ENCODE results near the gene MALAT1.

MALAT1 gene

GRCh38 chr11:65528819-65529350, 30.0 kb downstream of the MALAT1 start:
- Mint-ChIP-seq H3K27ac (peak overlapping the region; percentile 62), H3K9me3 (no peaks in the 10 kb centered on the region), H3K27me3 (ENCODE audit: low read depth) (no peaks in the 10 kb centered on the region), H3K4me1 (ENCODE audit: low read depth) (peaks cover 22% of the 10 kb centered on the region), H3K36me3 (ENCODE audit: low read depth) (peaks cover 33% of the 10 kb centered on the region), H3K4me3 (no peak overlapping the region)
- DNase-seq (ENCODE audit: low spot score) = no peak

GRCh38 chr11:65529475-65530156, 30.8 kb downstream of the MALAT1 start:
- Mint-ChIP-seq H3K9me3 (no peaks in the 10 kb centered on the region), H3K4me3 (no peak overlapping the region), H3K27me3 (ENCODE audit: low read depth) (no peaks in the 10 kb centered on the region), H3K27ac (no peak overlapping the region), H3K36me3 (ENCODE audit: low read depth) (peaks cover 36% of the 10 kb centered on the region), H3K4me1 (ENCODE audit: low read depth) (peaks cover 16% of the 10 kb centered on the region)
- DNase-seq (ENCODE audit: low spot score) = no peak

GRCh38 chr11:65530157-65530496, 31.3 kb downstream of the MALAT1 start:
- Mint-ChIP-seq H3K36me3 (ENCODE audit: low read depth) (peaks cover 37% of the 10 kb centered on the region), H3K9me3 (no peaks in the 10 kb centered on the region), H3K4me1 (ENCODE audit: low read depth) (peaks cover 16% of the 10 kb centered on the region), H3K27me3 (ENCODE audit: low read depth) (no peaks in the 10 kb centered on the region), H3K4me3 (no peak overlapping the region), H3K27ac (peak overlapping the region; percentile 49)
- DNase-seq (ENCODE audit: low spot score) = no peak

GRCh38 chr11:65532388-65533064, 33.7 kb downstream of the MALAT1 start:
- Mint-ChIP-seq H3K9me3 (no peaks in the 10 kb centered on the region), H3K27me3 (ENCODE audit: low read depth) (no peaks in the 10 kb centered on the region)

GRCh38 chr11:65535102-65535501, 36.3 kb downstream of the MALAT1 start:
- Mint-ChIP-seq H3K27ac (no peak overlapping the region), H3K36me3 (ENCODE audit: low read depth) (peaks cover 28% of the 10 kb centered on the region)
- no peak for DNase-seq (ENCODE audit: low spot score)

More at GRCh38 chr11:65532388-65533064, 33.7 kb downstream of the MALAT1 start:
- peaks cover 11% of the 10 kb centered on the region for H3K4me1 Mint-ChIP-seq (ENCODE audit: low read depth)
- no peak overlapping the region for H3K27ac Mint-ChIP-seq
- H3K4me3 Mint-ChIP-seq = no peak overlapping the region
- peaks cover 39% of the 10 kb centered on the region for H3K36me3 Mint-ChIP-seq (ENCODE audit: low read depth)
- no peak for DNase-seq (ENCODE audit: low spot score)

GRCh38 chr11:65536412-65537295, 37.8 kb downstream of the MALAT1 start:
- DNase-seq (ENCODE audit: low spot score) = no peak
- no peaks in the 10 kb centered on the region for H3K4me1 Mint-ChIP-seq (ENCODE audit: low read depth)
- no peak overlapping the region for H3K4me3 Mint-ChIP-seq
- H3K9me3 Mint-ChIP-seq = no peaks in the 10 kb centered on the region
- H3K27ac Mint-ChIP-seq = no peak overlapping the region
- H3K27me3 Mint-ChIP-seq (ENCODE audit: low read depth) = no peaks in the 10 kb centered on the region
- peaks cover 17% of the 10 kb centered on the region for H3K36me3 Mint-ChIP-seq (ENCODE audit: low read depth)

More at GRCh38 chr11:65535102-65535501, 36.3 kb downstream of the MALAT1 start:
- H3K27me3 Mint-ChIP-seq (ENCODE audit: low read depth) = no peaks in the 10 kb centered on the region
- no peak overlapping the region for H3K4me3 Mint-ChIP-seq
- no peaks in the 10 kb centered on the region for H3K9me3 Mint-ChIP-seq
- H3K4me1 Mint-ChIP-seq (ENCODE audit: low read depth) = peaks cover 2% of the 10 kb centered on the region

- no peak for DNase-seq (ENCODE audit: low spot score)
- Mint-ChIP-seq H3K4me1 (ENCODE audit: low read depth) (peaks cover 2% of the 10 kb centered on the region), H3K9me3 (no peaks in the 10 kb centered on the region), H3K27me3 (ENCODE audit: low read depth) (no peaks in the 10 kb centered on the region), H3K4me3 (no peak overlapping the region), H3K36me3 (ENCODE audit: low read depth) (peaks cover 15% of the 10 kb centered on the region), H3K27ac (no peak overlapping the region)
Observed at GRCh38 chr11:65537296-65537597, 38.4 kb downstream of the MALAT1 start.

- peaks cover 3% of the 10 kb centered on the region for H3K4me1 Mint-ChIP-seq (ENCODE audit: low read depth)
- H3K4me3 Mint-ChIP-seq = no peak overlapping the region
- H3K27me3 Mint-ChIP-seq (ENCODE audit: low read depth) = no peaks in the 10 kb centered on the region
- no peak overlapping the region for H3K27ac Mint-ChIP-seq
- DNase-seq (ENCODE audit: low spot score) = no peak
- H3K9me3 Mint-ChIP-seq = no peaks in the 10 kb centered on the region
- H3K36me3 Mint-ChIP-seq (ENCODE audit: low read depth) = peaks cover 14% of the 10 kb centered on the region
Observed at GRCh38 chr11:65537620-65538231, 38.9 kb downstream of the MALAT1 start.

- Mint-ChIP-seq H3K9me3 (no peaks in the 10 kb centered on the region), H3K4me3 (peak overlapping the region; percentile 45), H3K27ac (no peak overlapping the region), H3K36me3 (ENCODE audit: low read depth) (peaks cover 16% of the 10 kb centered on the region), H3K27me3 (ENCODE audit: low read depth) (no peaks in the 10 kb centered on the region), H3K4me1 (ENCODE audit: low read depth) (peaks cover 3% of the 10 kb centered on the region)
- no peak for DNase-seq (ENCODE audit: low spot score)
Observed at GRCh38 chr11:65538232-65538914, 39.5 kb downstream of the MALAT1 start.

GRCh38 chr11:65538915-65539743, 40.3 kb downstream of the MALAT1 start:
- Mint-ChIP-seq H3K4me3 (no peak overlapping the region), H3K27me3 (ENCODE audit: low read depth) (no peaks in the 10 kb centered on the region)

GRCh38 chr11:65539744-65540289, 41.0 kb downstream of the MALAT1 start:
- Mint-ChIP-seq H3K27me3 (ENCODE audit: low read depth) (no peaks in the 10 kb centered on the region), H3K36me3 (ENCODE audit: low read depth) (peaks cover 16% of the 10 kb centered on the region), H3K4me3 (peak overlapping the region; percentile 79), H3K27ac (no peak overlapping the region), H3K4me1 (ENCODE audit: low read depth) (peaks cover 11% of the 10 kb centered on the region), H3K9me3 (no peaks in the 10 kb centered on the region)
- no peak for DNase-seq (ENCODE audit: low spot score)

More at GRCh38 chr11:65538915-65539743, 40.3 kb downstream of the MALAT1 start:
- Mint-ChIP-seq H3K36me3 (ENCODE audit: low read depth) (peaks cover 20% of the 10 kb centered on the region), H3K27ac (no peak overlapping the region), H3K9me3 (no peaks in the 10 kb centered on the region), H3K4me1 (ENCODE audit: low read depth) (peaks cover 8% of the 10 kb centered on the region)
- no peak for DNase-seq (ENCODE audit: low spot score)

GRCh38 chr11:65540290-65541092, 41.6 kb downstream of the MALAT1 start:
- peak overlapping the region; percentile 79 for H3K4me3 Mint-ChIP-seq
- DNase-seq (ENCODE audit: low spot score) = peak; percentile 88
- H3K4me1 Mint-ChIP-seq (ENCODE audit: low read depth) = peaks cover 12% of the 10 kb centered on the region
- peak overlapping the region; percentile 71 for H3K27ac Mint-ChIP-seq
- H3K9me3 Mint-ChIP-seq = no peaks in the 10 kb centered on the region
- no peaks in the 10 kb centered on the region for H3K27me3 Mint-ChIP-seq (ENCODE audit: low read depth)
- H3K36me3 Mint-ChIP-seq (ENCODE audit: low read depth) = peaks cover 16% of the 10 kb centered on the region
